ENCODE results near the gene CPTP. TPM values are rescaled to one million over a fixed set of nuclear protein-coding genes. Genes with fewer than 3 reads are reported as not detected.

CPTP gene
- total RNA-seq, 1 donor, result 17.7 TPM

GRCh38 chr1:1356166-1356795 is 31.7 kb downstream of the CPTP start:
- TF ChIP-seq, protein P1, sequence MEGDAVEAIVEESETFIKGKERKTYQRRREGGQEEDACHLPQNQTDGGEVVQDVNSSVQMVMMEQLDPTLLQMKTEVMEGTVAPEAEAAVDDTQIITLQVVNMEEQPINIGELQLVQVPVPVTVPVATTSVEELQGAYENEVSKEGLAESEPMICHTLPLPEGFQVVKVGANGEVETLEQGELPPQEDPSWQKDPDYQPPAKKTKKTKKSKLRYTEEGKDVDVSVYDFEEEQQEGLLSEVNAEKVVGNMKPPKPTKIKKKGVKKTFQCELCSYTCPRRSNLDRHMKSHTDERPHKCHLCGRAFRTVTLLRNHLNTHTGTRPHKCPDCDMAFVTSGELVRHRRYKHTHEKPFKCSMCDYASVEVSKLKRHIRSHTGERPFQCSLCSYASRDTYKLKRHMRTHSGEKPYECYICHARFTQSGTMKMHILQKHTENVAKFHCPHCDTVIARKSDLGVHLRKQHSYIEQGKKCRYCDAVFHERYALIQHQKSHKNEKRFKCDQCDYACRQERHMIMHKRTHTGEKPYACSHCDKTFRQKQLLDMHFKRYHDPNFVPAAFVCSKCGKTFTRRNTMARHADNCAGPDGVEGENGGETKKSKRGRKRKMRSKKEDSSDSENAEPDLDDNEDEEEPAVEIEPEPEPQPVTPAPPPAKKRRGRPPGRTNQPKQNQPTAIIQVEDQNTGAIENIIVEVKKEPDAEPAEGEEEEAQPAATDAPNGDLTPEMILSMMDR (IDR thresholded peaks at IDR 0.05; ENCODE audit: insufficient read depth, low read length), result no peak
- DNase-seq (ENCODE audit: low read depth), result no peak
- H3K4me3 ChIP-seq (ENCODE audit: low read depth, low read length), result peak overlapping the region; percentile 88

DNA sequence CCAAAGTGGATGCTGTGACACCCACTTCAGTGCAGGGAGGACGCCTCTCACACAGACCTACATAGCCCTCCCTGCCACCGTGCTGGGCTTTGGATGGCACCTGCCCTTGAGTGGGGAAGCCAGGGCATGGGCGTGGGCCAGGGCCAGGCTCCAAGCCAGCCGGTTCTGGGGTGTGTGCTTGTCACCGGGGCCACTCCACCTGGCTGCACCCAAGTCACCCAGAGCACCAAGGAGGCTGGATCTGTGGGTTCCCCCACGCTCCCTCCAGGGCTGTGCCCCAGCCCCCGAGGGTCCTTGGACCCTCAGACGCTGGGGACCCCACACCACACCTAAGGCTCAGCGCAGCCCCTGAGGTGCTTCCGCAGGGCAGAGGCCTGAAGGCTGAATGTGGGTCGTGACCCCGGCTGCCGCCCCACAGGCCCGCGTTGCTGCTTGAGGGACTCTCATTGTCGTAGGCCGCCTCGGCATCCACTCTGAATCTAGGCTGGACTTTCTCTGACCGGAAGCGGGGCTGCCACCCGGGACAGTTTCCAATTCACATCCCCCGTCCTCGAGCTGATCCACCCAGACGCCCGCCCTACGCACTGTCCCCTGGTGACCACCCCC is 32.3 kb downstream of the CPTP start:
- peak overlapping the region; percentile 88 for H3K4me3 ChIP-seq (ENCODE audit: low read depth, low read length)
- TF ChIP-seq, protein P1 (IDR thresholded peaks at IDR 0.05; ENCODE audit: insufficient read depth, low read length), result no peak
- DNase-seq (ENCODE audit: low read depth), result no peak

DNA sequence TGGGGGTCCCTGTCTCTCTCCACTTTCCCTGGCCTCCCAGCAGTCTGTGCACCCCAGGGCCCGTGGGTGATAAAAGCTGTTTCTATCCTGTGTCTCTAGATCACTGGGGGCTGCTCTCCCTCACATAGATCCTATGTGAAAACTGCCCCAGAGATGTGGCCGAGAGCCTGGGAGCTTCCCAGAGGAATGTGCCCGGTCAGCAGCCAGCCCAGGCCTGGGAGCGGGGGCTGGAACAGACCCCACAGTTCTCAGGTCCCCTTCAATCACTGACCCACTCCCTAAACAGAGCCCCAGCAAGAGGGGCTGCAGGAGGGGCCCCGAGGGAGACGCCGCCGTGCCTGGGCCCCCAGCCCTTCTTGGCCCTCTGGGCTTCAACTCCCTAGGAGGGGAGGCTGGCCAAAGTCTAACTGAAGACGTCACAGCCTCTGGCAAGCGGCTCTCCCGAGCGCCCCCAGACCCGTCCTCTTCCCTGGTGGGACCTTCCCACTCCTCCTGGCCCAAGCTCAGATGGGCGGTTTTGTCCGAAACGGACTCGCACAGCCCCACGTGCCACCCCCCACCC is 33.4 kb downstream of the CPTP start:
- peak overlapping the region; percentile 88 for H3K4me3 ChIP-seq (ENCODE audit: low read depth, low read length)
- DNase-seq (ENCODE audit: low read depth), result no peak
- TF ChIP-seq, protein P1 (IDR thresholded peaks at IDR 0.05; ENCODE audit: insufficient read depth, low read length), result no peak

GRCh38 chr1:1358433-1359271 is 34.0 kb downstream of the CPTP start, which contains the start of gene MXRA8:
Gene MXRA8 (minus strand): TSS chr1:1358555. CDS start chr1:1358504, 51 bp downstream.
- peak within 1 kb of the TSS; percentile 88 for H3K4me3 ChIP-seq (ENCODE audit: low read depth, low read length)
- TF ChIP-seq, protein P1 (IDR thresholded peaks at IDR 0.05; ENCODE audit: insufficient read depth, low read length), result no peak
- DNase-seq (ENCODE audit: low read depth), result peak; percentile 96

GRCh38 chr1:1359308-1359663 is 34.7 kb downstream of the CPTP start:
- DNase-seq (ENCODE audit: low read depth), result peak; percentile 84
- H3K4me3 ChIP-seq (ENCODE audit: low read depth, low read length), result peak overlapping the region; percentile 88
- TF ChIP-seq, protein P1 (IDR thresholded peaks at IDR 0.05; ENCODE audit: insufficient read depth, low read length), result no peak

DNA sequence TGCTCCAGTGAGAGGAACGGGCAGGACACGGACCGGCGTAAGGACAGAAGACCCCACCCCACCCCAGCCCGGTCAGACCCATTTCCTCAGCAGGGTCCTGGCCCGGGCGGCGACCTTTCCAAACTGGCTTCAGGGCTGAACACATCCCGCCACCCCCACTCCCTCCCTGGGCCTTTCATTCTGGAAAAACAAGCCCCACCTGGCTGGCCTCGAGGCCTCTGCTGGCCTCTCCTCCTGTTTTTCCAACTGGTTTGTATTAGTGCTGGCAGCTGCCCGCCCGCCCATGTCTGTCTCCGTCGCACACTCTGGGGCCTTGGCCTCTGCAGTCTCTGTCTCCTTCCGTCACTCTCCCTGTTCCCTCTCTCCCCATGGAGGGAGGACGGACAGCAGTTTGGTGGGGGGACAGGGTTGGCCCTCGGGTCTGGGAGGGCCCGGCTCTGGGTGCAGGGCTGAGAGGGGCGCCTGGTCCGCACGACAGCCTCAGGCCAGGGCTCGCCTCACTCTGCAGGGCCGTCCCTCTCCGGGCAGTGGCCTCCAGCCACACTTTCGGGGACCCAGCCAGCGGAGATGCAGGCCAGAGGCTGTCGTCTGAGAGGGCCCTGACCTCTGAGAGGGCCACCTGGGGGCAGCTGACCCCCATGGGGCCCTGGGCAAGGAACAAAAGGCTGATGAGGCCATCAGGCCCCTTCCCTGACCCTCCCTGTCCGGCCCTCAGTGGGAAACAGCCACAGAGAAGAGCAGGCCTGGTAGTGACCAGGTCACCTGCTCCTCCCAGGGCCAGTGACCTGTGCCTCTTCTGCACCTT is 35.3 kb downstream of the CPTP start:
- TF ChIP-seq, protein P1 (IDR thresholded peaks at IDR 0.05; ENCODE audit: insufficient read depth, low read length), result no peak
- peak overlapping the region; percentile 50 for H3K4me3 ChIP-seq (ENCODE audit: low read depth, low read length)
- peak; percentile 87 for DNase-seq (ENCODE audit: low read depth)
